IgD-negative memory B cell (primary cell): ENCODE results near the gene VPS45. TPM values are rescaled to one million over a fixed set of nuclear protein-coding genes. Genes with fewer than 3 reads are reported as not detected.

Experiments
- H3K27ac Mint-ChIP-seq, 3 donors: one replicate each; pipeline ENCODE4 v1.8.0; 2020 to 2022; ENCODE audit warnings: mild to moderate bottlenecking in 3 of 3, mixed read lengths in 3 of 3, moderate library complexity in 1 of 3
- H3K27me3 Mint-ChIP-seq: one replicate; pipeline ENCODE4 v1.8.0; 2021; ENCODE audit warnings: mixed read lengths
- H3K36me3 Mint-ChIP-seq: one replicate; pipeline ENCODE4 v1.8.0; 2020; ENCODE audit warnings: mild to moderate bottlenecking, mixed read lengths
- H3K4me1 Mint-ChIP-seq, 3 donors: one replicate each; pipeline ENCODE4 v1.8.0; 2020 to 2022; ENCODE audit warnings: mixed read lengths in 3 of 3, mild to moderate bottlenecking in 1 of 3
- H3K4me3 Mint-ChIP-seq, 4 donors: one replicate each; pipeline ENCODE4 v1.8.0; 2020 to 2022; ENCODE audit warnings: mild to moderate bottlenecking in 4 of 4, mixed read lengths in 4 of 4, moderate library complexity in 3 of 4
- H3K9me3 Mint-ChIP-seq, 3 donors: one replicate each; pipeline ENCODE4 v1.8.0; 2020 to 2021; ENCODE audit warnings: mixed read lengths in 3 of 3, mild to moderate bottlenecking in 1 of 3
- polyA plus RNA-seq: library from polyadenylated mRNA; unstranded; fragments of 300-500 nt; fragmentation: Illumina TruSeq; gene quantifications from one replicate; pipeline ENCODE4 v1.2.3, GENCODE V29; 2021

Gene VPS45
- polyA plus RNA-seq, 1 donor from 2014 or later: 17.0 TPM

GRCh38 chr1:150061632-150062101 lies 5.9 kb upstream of the VPS45 start:
- Mint-ChIP-seq H3K36me3 (peaks cover 5% of the 10 kb centered on the region), H3K4me1 (peaks cover 2 to 5% (median 3%) of the 10 kb centered on the region in 3 donors), H3K27me3 (no peaks in the 10 kb centered on the region), H3K9me3 (no peaks in the 10 kb centered on the region), H3K27ac (no peak overlapping the region), H3K4me3 (no peak overlapping the region)

- H3K9me3 Mint-ChIP-seq: no peaks in the 10 kb centered on the region
- H3K4me3 Mint-ChIP-seq: no peak overlapping the region
- H3K27ac Mint-ChIP-seq: no peak overlapping the region
- peaks cover 3 to 8% (median 4%) of the 10 kb centered on the region in 3 donors for H3K4me1 Mint-ChIP-seq
- no peaks in the 10 kb centered on the region for H3K27me3 Mint-ChIP-seq
- peaks cover 5% of the 10 kb centered on the region for H3K36me3 Mint-ChIP-seq
Observed at GRCh38 chr1:150062113-150062512, 5.5 kb upstream of the VPS45 start.

- H3K36me3 Mint-ChIP-seq: peaks cover 7% of the 10 kb centered on the region
- H3K27ac Mint-ChIP-seq: no peak overlapping the region
- peaks cover 8 to 28% (median 24%) of the 10 kb centered on the region in 3 donors for H3K4me1 Mint-ChIP-seq
- no peaks in the 10 kb centered on the region for H3K27me3 Mint-ChIP-seq
- H3K9me3 Mint-ChIP-seq: no peaks in the 10 kb centered on the region
- peak overlapping the region in 1 of 4 donors; percentile 52 for H3K4me3 Mint-ChIP-seq
Observed at GRCh38 chr1:150065184-150065871, 2.2 kb upstream of the VPS45 start.

GRCh38 chr1:150066328-150066727 lies 1.2 kb upstream of the VPS45 start:
- Mint-ChIP-seq H3K27me3 (no peaks in the 10 kb centered on the region), H3K27ac (peak overlapping the region in 2 of 3 donors; percentile 84 to 96), H3K4me3 (peak overlapping the region; percentile 92 to 99 (median 96)), H3K9me3 (no peaks in the 10 kb centered on the region), H3K4me1 (peaks cover 8 to 28% (median 24%) of the 10 kb centered on the region in 3 donors), H3K36me3 (peaks cover 7% of the 10 kb centered on the region)

DNA sequence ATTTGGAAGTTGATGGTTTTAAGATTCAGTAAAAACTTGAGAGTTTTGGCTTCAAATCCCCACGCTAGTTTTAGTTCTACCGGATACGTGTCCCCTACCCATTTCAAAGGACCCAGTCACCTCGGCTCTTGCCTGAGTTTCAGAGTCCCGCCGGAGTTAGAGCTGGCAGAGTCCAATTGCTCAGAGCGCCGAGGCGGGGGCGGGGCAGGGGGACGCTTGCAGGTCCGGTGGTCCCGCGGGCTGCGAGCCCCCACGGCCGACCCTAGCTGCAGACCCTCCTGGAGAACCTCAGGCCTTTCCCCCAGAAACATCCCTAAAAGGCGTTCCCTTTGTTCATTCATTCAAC lies 765 bp upstream of the VPS45 start:
- H3K27me3 Mint-ChIP-seq: no peaks in the 10 kb centered on the region
- H3K27ac Mint-ChIP-seq: peak overlapping the region; percentile 84 to 96 (median 89)
- peak overlapping the region; percentile 92 to 99 (median 96) for H3K4me3 Mint-ChIP-seq
- no peaks in the 10 kb centered on the region for H3K9me3 Mint-ChIP-seq
- peaks cover 7% of the 10 kb centered on the region for H3K36me3 Mint-ChIP-seq
- peaks cover 8 to 28% (median 24%) of the 10 kb centered on the region in 3 donors for H3K4me1 Mint-ChIP-seq

GRCh38 chr1:150068109-150068435 lies 496 bp downstream of the VPS45 start:
- Mint-ChIP-seq H3K4me3 (peak overlapping the region; percentile 92 to 99 (median 96)), H3K36me3 (peaks cover 7% of the 10 kb centered on the region), H3K4me1 (peaks cover 13 to 31% (median 28%) of the 10 kb centered on the region in 3 donors), H3K27me3 (no peaks in the 10 kb centered on the region), H3K27ac (peak overlapping the region; percentile 84 to 96 (median 89)), H3K9me3 (no peaks in the 10 kb centered on the region)

GRCh38 chr1:150069923-150070322 lies 2.3 kb downstream of the VPS45 start:
- Mint-ChIP-seq H3K27me3 (no peaks in the 10 kb centered on the region), H3K4me1 (peaks cover 16 to 34% (median 30%) of the 10 kb centered on the region in 3 donors), H3K27ac (peak overlapping the region in 1 of 3 donors; percentile 0), H3K4me3 (peak overlapping the region in 3 of 4 donors; percentile 0 to 95 (median 23)), H3K9me3 (no peaks in the 10 kb centered on the region), H3K36me3 (peaks cover 5% of the 10 kb centered on the region)

GRCh38 chr1:150072959-150073358 lies 5.4 kb downstream of the VPS45 start:
- Mint-ChIP-seq H3K27me3 (no peaks in the 10 kb centered on the region), H3K4me3 (peak overlapping the region in 1 of 4 donors; percentile 58), H3K36me3 (peaks cover 5% of the 10 kb centered on the region), H3K27ac (peak overlapping the region; percentile 10 to 89 (median 23)), H3K9me3 (no peaks in the 10 kb centered on the region), H3K4me1 (peaks cover 21 to 36% (median 27%) of the 10 kb centered on the region in 3 donors)

- Mint-ChIP-seq H3K9me3 (no peaks in the 10 kb centered on the region), H3K36me3 (peaks cover 5% of the 10 kb centered on the region), H3K27ac (peak overlapping the region in 1 of 3 donors; percentile 89), H3K4me3 (no peak overlapping the region), H3K4me1 (peaks cover 21 to 33% (median 25%) of the 10 kb centered on the region in 3 donors), H3K27me3 (no peaks in the 10 kb centered on the region)
Observed at GRCh38 chr1:150073516-150073915, 5.9 kb downstream of the VPS45 start.

GRCh38 chr1:150076066-150076465 lies 8.5 kb downstream of the VPS45 start:
- peaks cover 5% of the 10 kb centered on the region for H3K36me3 Mint-ChIP-seq
- H3K4me3 Mint-ChIP-seq: peak overlapping the region in 1 of 4 donors; percentile 17
- H3K27me3 Mint-ChIP-seq: no peaks in the 10 kb centered on the region
- H3K27ac Mint-ChIP-seq: peak overlapping the region in 1 of 3 donors; percentile 19
- H3K4me1 Mint-ChIP-seq: peaks cover 23 to 27% (median 24%) of the 10 kb centered on the region in 3 donors
- no peaks in the 10 kb centered on the region for H3K9me3 Mint-ChIP-seq

DNA sequence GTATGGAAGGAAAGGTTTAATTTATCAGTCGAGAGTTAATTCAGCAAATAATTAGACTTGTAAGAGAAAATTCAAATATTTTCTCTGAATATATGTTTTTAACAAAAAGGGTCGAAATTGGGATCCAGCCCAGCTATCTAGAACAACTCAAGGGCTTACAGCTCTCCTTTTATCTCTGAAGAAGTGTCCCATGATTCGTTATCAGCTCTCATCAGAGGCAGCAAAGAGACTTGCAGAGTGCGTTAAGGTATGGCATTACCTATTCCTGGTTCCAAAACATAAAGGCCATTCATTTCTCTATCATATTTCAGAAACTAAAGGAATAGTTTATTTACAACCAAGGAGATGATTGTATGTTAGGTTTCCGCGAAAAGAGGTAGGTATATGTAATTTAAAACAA lies 9.4 kb downstream of the VPS45 start:
- Mint-ChIP-seq H3K27me3 (no peaks in the 10 kb centered on the region), H3K4me3 (no peak overlapping the region), H3K4me1 (peaks cover 28 to 32% (median 30%) of the 10 kb centered on the region in 3 donors), H3K36me3 (peaks cover 5% of the 10 kb centered on the region), H3K27ac (no peak overlapping the region), H3K9me3 (no peaks in the 10 kb centered on the region)

GRCh38 chr1:150080784-150081183 lies 13.2 kb downstream of the VPS45 start:
- peaks cover 23 to 27% (median 25%) of the 10 kb centered on the region in 3 donors for H3K4me1 Mint-ChIP-seq
- H3K27ac Mint-ChIP-seq: no peak overlapping the region
- no peaks in the 10 kb centered on the region for H3K27me3 Mint-ChIP-seq
- no peaks in the 10 kb centered on the region for H3K9me3 Mint-ChIP-seq
- H3K4me3 Mint-ChIP-seq: peak overlapping the region in 2 of 4 donors; percentile 79 to 81
- H3K36me3 Mint-ChIP-seq: peaks cover 7% of the 10 kb centered on the region

- Mint-ChIP-seq H3K9me3 (no peaks in the 10 kb centered on the region), H3K4me3 (no peak overlapping the region), H3K27ac (no peak overlapping the region), H3K27me3 (no peaks in the 10 kb centered on the region), H3K4me1 (peaks cover 17 to 27% (median 20%) of the 10 kb centered on the region in 3 donors), H3K36me3 (peaks cover 10% of the 10 kb centered on the region)
Observed at GRCh38 chr1:150082494-150082893, 14.9 kb downstream of the VPS45 start.

- no peaks in the 10 kb centered on the region for H3K27me3 Mint-ChIP-seq
- H3K27ac Mint-ChIP-seq: no peak overlapping the region
- H3K4me3 Mint-ChIP-seq: no peak overlapping the region
- peaks cover 10% of the 10 kb centered on the region for H3K36me3 Mint-ChIP-seq
- H3K4me1 Mint-ChIP-seq: peaks cover 17 to 21% (median 19%) of the 10 kb centered on the region in 3 donors
- H3K9me3 Mint-ChIP-seq: no peaks in the 10 kb centered on the region
Observed at GRCh38 chr1:150083907-150084306, 16.3 kb downstream of the VPS45 start.

GRCh38 chr1:150085406-150085805 lies 17.8 kb downstream of the VPS45 start:
- Mint-ChIP-seq H3K9me3 (no peaks in the 10 kb centered on the region), H3K27ac (no peak overlapping the region), H3K4me1 (peaks cover 25 to 29% (median 25%) of the 10 kb centered on the region in 3 donors), H3K36me3 (peaks cover 10% of the 10 kb centered on the region), H3K27me3 (no peaks in the 10 kb centered on the region), H3K4me3 (no peak overlapping the region)

GRCh38 chr1:150087415-150087814 lies 19.8 kb downstream of the VPS45 start:
- H3K4me1 Mint-ChIP-seq: peaks cover 17 to 35% (median 31%) of the 10 kb centered on the region in 3 donors
- no peak overlapping the region for H3K4me3 Mint-ChIP-seq
- H3K36me3 Mint-ChIP-seq: peaks cover 9% of the 10 kb centered on the region
- H3K27ac Mint-ChIP-seq: peak overlapping the region in 1 of 3 donors; percentile 40
- H3K9me3 Mint-ChIP-seq: no peaks in the 10 kb centered on the region
- H3K27me3 Mint-ChIP-seq: no peaks in the 10 kb centered on the region
